ENCODE results near the gene POFUT1.
"Not testable (repeated sequence)": the region's sequence is repeated elsewhere in the genome, so short reads cannot be mapped to it uniquely, and the experiment has no call there.

The POFUT1 gene

GRCh38 chr20:32207626-32208498 lies at the start of gene POFUT1, which contains the start of gene PLAGL2:
Gene POFUT1 (plus strand): TSS chr20:32207880. CDS start chr20:32207942, 62 bp downstream.
Gene PLAGL2 (minus strand): TSS chr20:32207743. CDS start chr20:32202178, 5,565 bp downstream.
- DNase-seq, result peak; percentile 92

DNA sequence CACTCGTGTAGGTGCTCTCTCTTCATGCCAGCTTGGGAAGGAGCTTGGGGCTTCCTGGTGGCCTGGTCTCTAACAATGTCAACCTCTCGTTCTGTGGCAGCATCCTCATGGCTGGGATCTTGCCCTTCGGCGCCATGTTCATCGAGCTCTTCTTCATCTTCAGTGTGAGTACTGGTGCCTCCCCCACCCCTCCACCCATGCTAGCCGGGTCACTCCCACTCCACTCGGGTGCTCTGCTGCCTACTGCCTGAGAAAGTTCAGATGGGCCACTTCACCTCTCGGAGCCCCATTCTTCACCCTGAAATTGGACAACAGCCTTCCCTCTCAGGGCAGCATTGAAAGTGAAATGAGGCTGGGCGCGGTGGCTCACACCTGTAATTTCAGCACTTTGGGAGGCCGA lies 49.3 kb upstream of the POFUT1 start:
- DNase-seq, result no peak

- DNase-seq, result no peak
These were observed 48.6 kb upstream of the POFUT1 start for GRCh38 chr20:32158943-32159660.

DNA sequence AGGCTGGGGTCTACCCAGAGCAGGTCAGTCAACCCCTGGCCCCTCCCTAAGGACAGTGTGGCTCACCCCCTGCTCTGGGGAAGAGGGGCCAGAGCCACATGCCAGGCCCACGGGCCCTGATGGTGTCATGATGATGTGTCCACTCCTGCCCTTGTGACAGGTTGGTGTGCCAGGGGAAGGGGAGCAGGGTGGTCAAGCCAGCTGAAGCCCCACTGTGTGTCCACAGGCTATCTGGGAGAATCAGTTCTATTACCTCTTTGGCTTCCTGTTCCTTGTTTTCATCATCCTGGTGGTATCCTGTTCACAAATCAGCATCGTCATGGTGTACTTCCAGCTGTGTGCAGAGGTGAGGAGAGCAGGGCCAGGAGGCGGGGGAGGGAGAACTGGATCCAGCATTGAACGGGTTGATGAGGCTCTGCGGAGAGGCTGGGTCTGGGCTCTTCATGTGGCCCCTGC lies 47.9 kb upstream of the POFUT1 start:
- peak; percentile 12 for DNase-seq

- no peak for DNase-seq
These were observed 47.3 kb upstream of the POFUT1 start for GRCh38 chr20:32160341-32160740.

DNA sequence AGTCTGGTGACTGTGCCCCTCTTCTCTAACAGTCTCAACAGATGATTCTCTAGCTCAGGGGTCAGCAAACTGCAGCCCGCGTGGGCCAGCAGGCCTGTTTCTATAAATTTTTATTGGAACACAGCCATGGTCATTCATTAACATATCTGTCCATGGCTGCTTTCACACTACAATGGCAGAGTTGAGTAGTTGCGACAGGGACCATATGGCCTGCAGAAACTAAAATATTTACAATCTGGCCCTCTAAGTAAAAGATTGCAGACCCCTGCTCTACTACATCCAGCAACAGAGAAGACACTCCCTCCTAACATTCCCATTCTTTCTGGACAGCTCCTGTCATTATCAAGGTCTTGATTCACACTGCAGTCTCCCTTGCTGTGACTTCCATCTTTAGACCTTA lies 45.3 kb upstream of the POFUT1 start:
- no peak for DNase-seq

- DNase-seq, result no peak
These were observed 43.7 kb upstream of the POFUT1 start for GRCh38 chr20:32163951-32164350.

DNA sequence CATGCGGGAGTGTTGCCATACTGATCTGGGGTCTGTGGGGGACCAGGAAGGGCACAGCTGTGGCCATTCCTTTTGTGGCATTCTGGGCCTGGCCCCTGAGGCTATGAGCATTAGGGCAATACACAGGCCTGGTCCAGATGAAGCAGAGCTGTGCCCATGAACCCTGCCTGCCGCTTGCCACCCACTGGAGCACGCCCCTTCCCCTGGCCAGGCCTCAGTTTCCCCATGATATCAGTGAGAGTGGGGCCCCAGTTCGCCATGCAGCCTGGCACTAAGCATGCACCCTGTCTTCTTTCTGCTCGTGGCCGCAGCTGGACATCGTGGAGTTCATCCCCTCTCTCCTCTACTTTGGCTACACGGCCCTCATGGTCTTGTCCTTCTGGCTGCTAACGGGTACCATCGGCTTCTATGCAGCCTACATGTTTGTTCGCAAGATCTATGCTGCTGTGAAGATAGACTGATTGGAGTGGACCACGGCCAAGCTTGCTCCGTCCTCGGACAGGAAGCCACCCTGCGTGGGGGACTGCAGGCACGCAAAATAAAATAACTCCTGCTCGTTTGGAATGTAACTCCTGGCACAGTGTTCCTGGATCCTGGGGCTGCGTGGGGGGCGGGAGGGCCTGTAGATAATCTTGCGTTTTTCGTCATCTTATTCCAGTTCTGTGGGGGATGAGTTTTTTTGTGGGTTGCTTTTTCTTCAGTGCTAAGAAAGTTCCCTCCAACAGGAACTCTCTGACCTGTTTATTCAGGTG lies 42.5 kb upstream of the POFUT1 start:
- no peak for DNase-seq

DNA sequence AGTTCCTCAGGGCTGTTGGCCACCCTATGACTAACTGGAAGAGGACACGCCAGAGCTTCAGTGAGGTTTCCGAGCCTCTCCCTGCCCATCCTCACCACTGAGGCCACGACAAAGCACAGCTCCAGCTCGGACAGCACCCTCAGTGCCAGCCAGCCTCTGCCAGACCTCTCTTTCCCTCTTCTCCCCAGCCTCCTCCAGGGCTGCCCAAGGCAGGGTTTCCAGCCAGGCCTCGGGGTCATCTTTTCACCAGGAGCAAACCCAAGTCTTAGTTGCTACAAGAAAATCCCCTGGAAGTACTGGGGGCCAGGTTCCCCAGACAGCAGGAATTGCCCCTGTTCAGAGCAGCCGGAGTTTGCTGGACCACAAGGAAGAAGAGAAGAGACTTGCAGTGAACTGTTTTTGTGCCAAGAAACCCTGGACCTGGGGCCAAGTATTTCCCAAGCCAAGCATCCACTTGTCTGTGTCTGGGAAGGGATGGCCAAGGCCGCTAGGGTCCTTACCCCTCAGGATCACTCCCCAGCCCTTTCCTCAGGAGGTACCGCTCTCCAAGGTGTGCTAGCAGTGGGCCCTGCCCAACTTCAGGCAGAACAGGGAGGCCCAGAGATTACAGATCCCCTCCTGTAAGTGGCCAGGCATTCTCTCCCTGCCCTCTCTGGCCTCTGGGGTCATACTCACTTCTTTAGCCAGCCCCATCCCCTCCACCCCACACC lies 41.7 kb upstream of the POFUT1 start:
- DNase-seq, result no peak

GRCh38 chr20:32167552-32167951 lies 40.1 kb upstream of the POFUT1 start:
- DNase-seq, result no peak

- no peak for DNase-seq
These were observed 39.3 kb upstream of the POFUT1 start for GRCh38 chr20:32168184-32168910.

DNA sequence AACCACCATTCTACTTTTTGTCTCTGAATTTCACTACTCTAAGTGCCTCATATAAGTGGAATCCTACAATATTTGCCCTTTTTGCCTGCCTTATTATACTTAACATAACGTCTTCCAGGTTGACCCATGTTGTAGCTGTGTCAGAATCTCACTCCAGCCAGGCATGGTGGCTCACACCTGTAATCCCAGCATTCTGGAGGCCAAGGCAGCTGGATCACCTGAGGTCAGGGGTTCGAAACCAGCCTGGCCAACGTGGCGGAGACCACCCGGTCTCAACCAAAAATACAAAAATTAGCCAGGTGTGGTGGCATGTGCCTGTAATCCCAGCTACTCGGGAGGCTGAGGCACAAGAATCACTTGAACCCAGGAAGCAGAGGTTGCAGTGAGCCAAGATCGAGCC lies 30.0 kb upstream of the POFUT1 start:
- DNase-seq, result not testable (repeated sequence)

GRCh38 chr20:32179515-32179914 lies 28.2 kb upstream of the POFUT1 start:
- DNase-seq, result no peak

DNA sequence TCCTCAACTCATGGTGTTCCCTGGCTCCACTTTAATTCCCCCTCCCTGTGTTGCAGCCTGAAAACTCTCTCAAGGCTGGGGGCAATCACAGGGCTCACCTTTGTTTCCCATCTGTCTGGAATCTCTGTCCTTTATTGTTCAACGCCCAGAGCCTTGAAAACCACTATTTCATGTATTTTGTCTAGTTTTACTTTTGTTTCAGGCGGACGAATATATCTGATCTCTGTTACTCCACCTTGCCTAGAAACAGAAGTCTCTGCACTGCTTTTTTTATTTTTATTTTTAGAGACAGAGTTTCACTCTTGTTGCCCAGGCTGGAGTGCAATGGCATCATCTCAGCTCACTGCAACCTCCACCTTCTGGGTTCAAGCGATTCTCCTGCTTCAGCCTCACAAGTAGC lies 27.7 kb upstream of the POFUT1 start:
- DNase-seq, result no peak

DNA sequence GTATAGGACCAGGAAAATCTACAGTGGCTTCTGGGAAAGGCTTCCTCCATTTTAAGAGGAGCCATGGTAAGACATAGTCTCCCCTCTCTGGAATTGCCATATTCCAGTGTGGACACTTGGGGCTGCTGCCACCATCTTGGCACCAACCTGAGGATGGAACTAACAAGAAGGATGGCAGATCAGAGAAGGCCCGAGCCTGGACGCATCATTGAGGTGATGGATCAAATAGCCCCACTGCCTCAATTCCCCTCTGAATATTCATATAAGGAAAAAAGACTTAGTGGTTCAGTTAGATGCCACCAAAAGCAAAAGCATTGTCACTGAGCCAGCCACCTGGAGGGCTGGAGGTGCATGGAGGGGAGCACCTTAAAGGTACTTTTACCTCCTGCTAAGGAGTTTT lies 26.1 kb upstream of the POFUT1 start:
- DNase-seq, result no peak

GRCh38 chr20:32183947-32184635 lies 23.6 kb upstream of the POFUT1 start:
- DNase-seq, result no peak

- DNase-seq, result no peak
These were observed 22.6 kb upstream of the POFUT1 start for GRCh38 chr20:32184961-32185603.

- no peak for DNase-seq
These were observed 21.2 kb upstream of the POFUT1 start for GRCh38 chr20:32186506-32186905.

GRCh38 chr20:32188376-32189122 lies 19.1 kb upstream of the POFUT1 start:
- DNase-seq, result no peak

- DNase-seq, result no peak
These were observed 18.6 kb upstream of the POFUT1 start for GRCh38 chr20:32189123-32189410.

All from femur (tissue), 1 donor.